GM18498 (cell line): ENCODE results near the gene SLC37A2.
A peak's percentile ranks its signal among the peaks of the same experiment; 100 is the strongest.

ENCODE experiments used
- ATAC-seq: cut with Tn5 transposase; IDR thresholded peaks from one replicate; pipeline ENCODE4 v1.9.1; 2021; ENCODE audit warnings: mild to moderate bottlenecking, moderate library complexity; ENCODE audit not compliant: unreplicated experiment

SLC37A2 gene

DNA sequence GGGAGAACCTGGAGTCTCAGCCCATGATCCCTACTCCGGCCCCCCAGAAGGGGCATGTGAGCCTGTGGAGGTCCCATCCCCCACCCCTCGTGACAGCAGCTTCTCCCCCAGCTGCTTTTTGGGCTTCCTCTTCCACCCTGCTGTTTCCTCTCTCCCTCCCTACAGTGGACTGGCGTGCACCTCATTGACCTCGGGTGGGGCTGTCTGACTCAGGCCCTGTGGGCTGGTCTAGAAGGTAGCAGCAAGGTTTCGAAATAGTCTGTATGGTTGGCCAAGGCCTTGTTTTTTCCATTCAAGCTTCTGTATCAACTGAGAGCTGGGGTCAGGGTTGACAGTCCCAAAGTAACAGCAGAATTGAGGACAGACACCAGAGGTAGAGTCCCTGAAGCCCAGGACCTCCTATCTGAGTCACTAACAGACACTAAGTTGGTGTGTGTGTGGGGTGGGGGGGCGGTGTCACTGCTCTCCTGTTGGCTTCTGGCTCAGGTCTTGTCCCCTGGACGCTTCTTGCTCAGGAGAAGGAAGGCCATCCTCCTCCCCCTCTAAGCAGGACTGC lies 7.7 kb downstream of the SLC37A2 start:
- ATAC-seq, result peak; percentile 73

DNA sequence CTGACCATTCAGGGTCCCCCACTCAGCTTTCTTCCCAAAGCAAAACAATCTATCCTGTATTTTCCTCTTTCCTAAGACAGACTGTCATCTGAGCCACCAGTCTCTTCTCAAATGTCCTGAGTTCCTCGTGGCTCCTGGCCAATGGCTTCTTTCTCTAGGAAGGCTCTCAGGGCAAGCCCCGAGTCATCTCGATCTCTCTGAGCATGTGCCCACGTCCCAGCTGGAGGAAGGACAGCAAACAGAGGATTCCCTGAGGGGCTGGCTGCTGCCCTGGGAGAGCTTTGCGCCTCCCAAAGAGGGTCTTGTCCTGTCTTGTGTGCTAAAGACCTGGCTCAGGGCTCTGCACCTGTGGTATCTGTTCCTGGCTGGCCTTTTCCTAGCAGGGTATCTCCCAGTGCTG lies 8.3 kb downstream of the SLC37A2 start:
- no peak for ATAC-seq

DNA sequence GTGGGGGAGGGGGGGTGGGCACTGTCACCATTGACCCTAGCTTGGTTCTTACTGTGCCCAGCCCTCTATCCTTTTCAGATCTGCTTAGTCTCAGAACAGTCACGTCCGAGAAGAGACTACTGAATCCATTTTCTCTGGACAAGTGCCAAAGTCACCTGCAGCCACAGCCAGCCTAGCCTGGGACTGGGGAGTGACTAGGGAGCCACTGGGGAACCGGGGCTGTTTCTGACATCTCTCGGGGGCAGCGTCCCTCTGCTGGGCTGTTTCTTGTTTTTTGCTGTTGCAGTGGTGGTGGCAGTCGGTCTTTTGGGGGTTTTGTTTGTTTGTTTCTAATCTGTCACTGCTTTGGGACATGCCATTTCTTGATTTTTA lies 8.7 kb downstream of the SLC37A2 start:
- no peak for ATAC-seq

DNA sequence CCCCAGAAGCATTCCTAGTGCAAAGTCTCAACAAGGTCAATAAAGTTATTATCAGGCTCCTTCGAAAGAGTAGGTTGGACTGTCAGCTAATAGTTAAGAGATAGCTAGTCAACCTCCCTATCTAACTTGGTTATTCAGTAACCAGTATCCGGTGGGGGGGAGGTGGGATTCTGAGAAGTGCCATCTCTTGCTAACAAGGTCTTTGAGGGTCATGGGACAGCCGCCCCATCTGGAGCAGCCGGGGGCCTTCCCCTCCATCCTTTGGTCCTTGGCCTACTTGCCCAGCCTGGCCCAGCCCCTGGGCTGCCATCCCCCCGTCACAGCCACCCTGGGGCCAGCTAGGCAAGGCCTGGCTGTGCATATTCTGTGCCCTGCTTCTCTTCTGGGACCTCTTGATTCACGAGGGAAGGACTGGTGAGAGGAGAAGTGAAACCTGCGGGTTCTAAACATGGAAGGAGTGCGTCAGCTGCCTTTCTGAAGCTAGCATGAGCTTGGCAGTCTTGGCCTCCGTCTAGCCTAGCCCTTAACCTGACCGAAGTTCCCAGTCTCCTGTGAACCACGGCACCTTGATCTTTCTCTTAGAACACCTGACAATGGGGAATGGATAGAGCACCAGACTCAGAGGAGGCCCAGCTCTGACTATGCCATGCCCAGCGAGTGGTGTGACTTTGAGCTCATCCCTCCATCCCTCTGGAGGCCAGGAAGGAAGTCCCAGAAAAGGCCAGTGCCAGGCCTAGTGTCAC lies 9.3 kb downstream of the SLC37A2 start:
- ATAC-seq, result peak; percentile 80

DNA sequence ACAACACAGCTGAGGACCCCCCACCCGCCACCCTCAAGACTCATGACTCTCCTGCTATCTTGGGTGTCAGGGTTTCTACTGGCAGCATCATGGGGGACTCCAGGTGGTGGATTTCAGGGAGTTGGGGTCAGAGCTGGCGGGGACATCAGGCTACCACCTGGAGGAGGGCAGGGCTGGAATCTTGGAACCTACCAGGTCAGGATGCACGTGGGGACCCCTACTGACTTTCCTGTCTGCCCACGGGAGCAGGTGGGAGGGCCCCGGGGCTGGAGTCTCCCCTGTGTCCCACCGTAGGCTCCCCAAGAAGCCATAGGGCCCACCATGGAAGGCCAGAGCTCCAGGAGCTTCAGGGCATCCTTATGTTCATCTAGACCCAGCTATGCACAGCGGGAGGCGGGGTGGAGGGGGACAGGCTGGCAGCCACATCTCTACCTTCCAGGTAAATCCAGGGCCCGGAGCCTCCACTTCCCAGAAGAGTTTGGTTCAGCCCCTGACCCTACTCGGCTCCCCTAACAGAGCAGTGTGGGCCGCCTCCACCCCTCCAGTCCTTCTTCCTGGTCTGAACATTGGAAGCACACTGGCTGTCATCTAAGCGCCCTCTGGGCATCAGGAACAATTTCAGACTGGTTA lies 10.0 kb downstream of the SLC37A2 start:
- no peak for ATAC-seq

DNA sequence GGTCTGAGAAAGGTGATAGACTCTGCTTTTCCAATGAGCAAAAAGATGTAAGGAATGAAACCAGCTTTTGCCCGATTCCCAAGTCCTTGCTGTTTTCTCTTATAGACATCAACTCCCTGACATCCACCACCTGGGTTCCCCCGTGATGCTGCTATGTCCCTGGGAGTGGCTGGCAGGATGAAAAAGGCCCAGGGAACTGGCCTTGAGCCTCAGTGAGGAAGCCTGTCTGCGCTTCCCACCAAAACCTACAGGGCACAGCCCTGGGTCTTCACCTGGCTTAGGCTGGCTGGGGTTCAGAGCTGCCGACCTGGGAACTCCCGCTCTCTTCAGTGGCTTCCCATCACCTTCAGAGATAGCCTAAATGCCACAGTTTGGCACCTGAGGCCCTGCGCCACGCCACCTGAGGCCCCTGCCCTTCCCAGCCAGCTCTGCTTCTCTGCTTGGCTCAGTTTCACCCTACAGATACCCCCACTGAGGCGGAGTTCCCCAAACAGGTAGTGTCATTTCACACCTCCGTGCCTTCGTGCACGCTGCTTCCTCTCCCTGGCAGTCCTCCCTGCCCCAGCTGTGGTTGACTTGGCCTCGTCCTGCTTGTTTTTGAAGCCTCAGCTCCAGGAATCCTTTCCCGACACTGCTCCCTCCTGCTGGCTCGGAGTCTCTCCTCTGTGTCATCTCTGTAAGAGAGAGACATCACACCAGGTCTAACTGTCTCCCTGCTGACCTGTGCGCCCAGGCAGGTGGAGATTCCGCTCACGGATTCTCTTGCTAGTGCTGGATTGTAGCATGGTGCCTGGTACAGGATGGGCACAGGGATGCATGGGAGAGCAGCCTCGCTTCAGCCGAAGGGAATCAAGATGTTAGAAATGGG lies 10.7 kb downstream of the SLC37A2 start:
- ATAC-seq, result no peak

DNA sequence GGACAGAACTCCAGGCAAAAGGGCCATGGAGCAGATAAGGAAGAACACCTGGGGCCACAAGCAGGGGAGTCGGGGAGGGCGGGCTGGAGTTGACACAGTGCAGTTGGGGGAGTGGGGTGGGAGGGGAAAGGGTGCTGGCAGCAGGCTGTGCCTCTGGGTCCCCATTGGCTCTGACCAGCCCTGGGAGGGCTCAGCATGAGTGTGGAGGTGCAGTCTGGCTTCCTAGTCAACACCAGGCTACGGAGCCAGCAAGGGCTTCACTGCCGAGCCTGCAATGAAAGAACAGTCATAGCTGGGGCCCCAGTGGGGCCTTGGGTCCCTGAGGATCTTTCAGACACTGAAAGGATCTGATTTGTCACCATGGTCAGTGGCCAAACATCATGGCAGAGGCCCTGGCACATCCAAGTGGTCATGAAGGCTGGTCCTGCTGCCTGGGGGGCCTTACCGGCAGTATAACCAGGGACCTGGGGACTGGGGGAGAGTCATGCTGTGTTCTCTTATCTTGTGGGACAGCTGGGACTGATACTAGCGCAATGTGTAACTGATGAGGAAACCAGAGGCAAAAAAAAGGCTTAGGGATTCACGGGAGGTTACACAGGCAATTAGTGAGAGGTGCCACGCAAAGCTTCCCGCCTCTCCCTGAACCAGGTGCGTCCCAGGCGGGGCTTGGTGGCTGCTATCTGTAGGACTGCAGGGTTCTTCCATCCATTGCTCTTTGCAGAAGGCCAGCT lies 11.6 kb downstream of the SLC37A2 start:
- ATAC-seq, result no peak

DNA sequence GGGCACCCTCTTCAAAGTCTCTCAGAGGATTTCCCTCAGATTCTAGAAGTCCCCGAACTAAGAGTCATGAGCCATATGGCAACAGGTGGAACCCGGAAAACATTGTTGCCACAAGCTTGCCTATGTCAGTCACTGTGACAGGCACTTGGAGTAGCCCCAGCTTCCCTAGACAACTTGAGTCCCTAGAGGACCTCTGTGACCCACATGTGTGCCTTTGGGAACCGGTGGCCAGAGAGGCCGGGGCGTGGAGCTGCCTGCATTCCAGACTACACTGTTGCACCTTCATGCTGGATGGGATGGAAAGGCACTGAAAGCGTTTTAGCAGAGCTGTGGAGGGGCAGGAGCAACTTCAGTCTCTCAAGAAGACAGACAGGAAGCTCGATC lies 12.1 kb downstream of the SLC37A2 start:
- no peak for ATAC-seq

DNA sequence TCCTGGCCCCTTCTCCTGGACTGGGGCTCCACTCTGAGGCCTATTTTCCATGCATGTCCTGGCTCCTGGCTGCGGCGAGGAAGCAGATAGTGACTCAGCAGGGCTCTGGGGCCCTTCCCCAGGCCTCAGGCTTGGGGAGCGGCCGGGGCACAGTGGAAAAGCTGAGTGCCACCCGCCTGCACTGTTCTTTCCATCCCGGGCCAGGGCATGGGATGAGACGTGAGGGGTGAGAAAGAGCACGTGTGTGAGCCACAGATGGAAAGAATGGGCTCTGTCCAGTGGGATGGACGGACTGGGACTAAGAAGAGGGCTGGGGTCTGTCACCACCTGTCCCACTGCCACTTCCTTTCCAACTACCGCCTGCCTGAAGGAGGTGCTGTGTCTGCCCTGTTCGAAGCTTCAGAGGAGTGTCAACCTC lies 12.8 kb downstream of the SLC37A2 start:
- ATAC-seq, result no peak

DNA sequence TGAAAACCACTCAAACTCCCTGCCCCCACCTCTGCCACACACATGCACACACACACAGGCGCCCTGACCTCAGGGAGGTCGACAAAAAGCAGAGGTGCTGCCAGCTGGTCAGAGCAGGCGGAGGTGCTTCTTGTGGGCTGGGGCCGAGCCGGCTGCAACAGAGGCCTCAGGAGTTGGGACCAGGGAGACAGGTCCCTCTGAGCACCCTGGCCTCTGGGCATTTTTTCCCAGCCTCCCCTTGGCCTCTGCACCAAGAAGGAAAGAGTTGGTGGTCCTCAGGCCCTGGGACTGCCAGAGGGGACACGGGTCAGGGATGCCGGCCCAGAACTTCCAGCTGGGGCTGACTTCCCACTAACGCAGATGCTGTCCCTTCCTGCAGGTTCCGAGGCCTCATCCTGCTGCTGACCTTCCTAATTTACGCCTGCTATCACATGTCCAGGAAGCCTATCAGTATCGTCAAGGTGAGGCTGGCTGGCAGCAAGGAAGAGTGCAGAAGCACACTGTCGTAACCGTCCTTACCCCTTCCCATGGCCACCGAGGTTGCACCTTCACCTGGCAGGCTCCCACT lies 13.4 kb downstream of the SLC37A2 start:
- no peak for ATAC-seq

DNA sequence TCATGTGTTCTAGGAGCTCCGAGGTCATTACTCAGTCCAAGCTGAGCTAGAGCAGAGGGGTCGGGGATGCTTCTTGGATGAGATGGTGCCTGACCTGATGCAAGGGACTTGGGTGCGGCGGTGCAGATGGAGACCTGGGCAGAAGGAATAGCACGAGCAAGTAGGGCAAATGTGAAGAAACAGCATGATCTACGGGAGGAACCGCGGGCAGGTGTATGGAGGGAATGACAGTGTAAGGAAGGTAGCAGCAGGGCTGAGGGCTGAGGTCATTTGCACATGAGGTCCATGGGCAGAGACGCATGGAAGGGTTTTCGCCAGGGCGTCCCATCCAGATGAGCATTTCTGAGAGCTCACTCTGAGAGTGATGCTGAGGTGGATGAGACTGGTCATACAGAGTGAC lies 14.9 kb downstream of the SLC37A2 start:
- ATAC-seq, result no peak

DNA sequence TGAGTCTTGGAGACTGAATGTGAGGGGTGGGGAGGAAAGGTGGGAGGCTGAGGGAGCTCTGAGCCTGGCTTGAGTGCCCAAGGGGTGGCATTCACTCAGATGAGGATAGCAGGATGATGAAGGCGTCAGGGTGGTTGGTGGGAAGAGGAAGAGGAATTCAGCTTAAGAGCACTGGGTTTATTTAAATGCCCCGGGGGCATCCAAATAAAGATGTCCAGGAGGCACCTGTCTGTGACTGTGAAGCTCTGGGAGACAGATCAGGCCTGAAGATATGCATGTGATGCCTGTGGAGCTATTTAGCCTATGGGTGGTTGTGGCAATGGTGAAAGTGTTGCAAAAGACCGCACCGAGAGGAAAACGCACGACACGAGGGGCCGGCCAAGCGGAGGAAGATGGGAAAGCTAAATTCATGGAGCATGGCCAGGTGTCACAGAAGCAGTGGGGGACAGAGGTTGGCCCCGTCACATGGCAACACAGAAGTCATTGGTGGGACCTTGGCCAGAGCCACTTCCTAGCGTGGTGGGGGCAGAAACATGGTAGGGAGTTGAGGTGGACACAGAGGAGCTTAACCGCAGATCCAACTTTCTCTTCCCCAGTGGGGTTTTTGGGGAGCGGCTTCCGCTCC lies 15.5 kb downstream of the SLC37A2 start:
- no peak for ATAC-seq

DNA sequence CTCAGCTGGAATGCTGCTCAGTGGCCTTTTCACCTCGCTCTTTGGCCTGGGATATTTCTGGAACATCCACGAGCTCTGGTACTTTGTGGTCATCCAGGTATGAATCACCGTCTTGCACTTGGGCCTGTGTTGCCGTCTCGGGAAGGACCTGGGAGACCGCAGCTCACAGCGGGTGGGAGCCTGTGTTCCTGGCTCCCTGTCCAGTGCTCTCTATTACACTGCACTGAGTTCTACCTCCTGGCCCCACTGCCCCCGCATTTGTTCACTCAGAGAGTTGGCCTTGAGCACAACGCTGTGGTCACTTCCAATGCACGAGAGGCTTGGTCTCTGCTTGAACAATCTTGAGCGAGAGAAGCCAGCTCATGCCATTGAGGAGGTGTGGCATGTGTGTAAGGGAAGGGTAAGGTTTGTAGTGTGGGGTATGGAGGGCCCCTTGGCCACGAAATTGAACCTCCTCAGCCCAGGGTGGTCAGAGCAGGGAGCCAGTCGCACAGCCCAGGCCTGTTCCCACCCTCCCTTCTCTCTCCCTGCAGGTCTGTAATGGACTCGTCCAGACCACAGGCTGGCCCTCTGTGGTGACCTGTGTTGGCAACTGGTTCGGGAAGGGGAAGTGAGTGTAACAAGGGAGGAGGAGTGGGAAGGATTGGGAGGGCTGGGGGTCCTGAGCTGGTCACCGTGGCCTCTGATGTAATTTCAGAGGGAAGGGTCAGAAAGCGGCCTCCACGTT lies 16.2 kb downstream of the SLC37A2 start:
- ATAC-seq, result no peak

DNA sequence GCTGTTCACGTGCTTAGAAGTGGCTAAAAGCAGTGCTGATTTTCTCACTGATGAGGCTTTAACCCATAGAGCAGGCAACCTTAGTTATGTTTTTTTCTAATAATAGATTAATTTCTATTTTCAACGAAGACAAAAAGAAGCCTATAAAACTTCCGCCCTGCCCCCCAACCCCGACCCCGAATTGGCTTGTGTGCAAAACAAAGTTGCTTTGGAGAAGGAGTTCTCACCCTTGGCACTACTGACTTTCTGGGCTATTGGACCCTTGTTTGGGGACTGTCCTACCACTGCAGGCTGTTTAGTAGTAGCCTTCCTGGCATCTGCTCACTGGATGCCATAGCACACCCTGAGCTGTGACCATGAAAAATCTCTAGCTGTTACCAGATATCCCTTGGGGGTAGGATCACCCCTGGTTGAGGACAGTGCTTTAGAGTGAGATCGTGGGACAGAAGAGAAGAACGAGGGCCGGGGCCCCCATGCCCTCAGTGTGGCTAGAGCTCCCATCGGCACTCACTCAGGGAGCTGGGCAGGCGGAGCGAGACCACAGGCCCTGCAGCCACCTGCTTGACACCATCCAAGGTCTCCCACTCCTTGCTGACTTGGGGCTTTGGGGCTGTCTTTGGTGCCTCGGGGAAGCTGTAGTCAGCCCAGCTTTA lies 16.9 kb downstream of the SLC37A2 start:
- no peak for ATAC-seq

DNA sequence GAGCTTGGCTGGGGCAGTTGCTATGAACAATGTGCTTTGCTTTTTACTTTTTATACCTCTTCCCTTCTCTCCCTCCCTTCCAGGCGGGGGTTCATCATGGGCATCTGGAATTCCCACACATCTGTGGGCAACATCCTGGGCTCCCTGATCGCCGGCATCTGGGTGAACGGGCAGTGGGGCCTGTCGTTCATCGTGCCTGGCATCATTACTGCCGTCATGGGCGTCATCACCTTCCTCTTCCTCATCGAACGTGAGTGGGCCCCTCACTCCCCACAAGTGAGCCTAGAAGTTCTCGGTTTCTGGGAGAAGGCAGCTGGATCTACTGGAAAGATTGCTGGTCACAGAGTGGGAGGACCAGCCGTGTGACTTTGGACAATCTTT lies 17.4 kb downstream of the SLC37A2 start:
- ATAC-seq, result no peak

DNA sequence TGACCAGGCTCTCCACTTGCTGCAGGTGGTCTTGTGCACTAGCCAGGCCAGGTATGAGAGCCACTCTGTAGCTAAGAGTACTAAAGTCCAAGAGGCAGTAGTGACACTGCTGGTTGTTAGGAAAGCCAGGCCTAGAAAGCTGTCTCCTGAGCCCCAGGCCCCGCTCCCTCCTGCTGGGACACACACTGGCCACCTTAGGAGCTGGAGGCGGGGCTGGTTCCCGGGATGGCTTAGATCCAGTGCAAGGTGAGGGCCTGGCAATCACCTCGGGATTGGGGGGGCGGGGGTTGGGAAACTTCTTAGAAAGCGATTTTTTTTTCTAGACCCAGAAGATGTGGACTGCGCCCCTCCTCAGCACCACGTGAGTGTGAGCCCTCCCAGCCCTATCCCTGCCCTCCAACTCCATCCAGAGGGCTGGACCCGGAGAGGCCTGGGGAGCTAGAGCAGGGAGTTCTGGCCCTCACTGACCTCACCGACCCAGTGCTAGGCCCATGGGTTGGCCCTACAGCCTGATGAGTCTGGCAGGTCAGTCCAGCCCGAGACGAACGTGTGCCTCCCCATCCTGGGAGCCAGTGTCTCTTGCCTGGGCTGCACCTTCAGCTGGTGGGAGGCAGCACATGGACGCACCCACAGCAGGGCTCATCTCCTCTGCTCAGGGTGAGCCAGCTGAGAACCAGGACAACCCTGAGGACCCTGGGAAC lies 18.1 kb downstream of the SLC37A2 start:
- ATAC-seq, result no peak

DNA sequence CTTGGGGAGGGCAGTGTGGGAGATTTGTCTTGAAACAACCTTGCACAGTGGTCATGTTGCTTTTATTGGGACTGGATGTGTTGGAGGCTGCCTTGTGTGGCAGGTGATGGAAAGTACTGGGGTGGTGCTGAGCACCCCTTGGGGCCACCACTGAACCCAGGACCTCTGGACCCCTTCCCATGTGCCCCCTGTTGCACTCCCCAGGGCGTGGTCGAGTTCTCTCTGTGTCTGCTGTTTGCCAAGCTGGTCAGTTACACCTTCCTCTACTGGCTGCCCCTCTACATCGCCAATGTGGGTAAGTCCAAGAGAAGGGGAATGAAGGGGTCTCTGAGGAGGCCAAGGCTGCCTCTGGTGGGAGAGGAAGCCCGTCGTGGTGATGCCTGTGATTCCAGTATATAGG lies 18.9 kb downstream of the SLC37A2 start:
- ATAC-seq, result no peak

DNA sequence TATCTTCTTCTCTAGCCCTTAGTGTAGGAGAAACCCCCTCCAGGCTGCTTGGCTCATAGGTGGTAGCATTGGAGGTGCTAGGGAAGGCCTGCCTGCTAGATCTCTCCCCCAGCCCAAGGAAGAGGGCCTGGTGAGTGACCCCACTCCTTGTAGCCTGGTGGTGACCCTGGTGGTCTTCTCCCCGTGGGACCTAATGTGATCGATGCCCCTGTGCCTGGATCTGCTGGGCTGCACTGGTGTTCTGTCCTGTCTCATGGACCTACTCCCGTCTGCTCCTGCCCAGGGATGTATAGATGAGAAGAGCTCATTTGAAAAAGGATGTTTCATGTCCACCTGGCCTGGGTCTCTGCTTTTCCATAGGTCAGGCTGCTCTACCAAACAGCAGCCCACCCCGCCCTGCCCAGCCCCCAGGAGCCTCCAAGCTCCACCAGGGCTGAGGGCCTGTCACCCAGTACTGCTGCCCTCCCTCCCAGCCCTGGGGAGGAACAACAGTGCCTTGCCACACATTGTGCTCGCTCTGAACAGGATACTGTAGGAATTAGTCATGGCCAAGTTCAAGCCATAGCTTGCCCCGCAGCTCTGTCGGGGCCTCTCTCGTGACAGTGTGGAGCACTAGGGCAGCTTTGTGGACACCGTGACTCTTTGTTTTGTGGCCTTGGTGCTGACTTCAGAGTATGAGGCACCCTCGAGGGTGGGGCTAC lies 19.7 kb downstream of the SLC37A2 start:
- no peak for ATAC-seq
